Inflammatory macrophage (primary cell): ENCODE measurements around the gene NACC2.

Source experiments
- DNase-seq, 2 donors: peaks; one replicate each; pipeline ENCODE4 v3.0.0-alpha.2; 2020 to 2022

NACC2 gene

GRCh38 chr9:136091582-136092352 is 3.3 kb downstream of the NACC2 start:
- no peak for DNase-seq

DNA sequence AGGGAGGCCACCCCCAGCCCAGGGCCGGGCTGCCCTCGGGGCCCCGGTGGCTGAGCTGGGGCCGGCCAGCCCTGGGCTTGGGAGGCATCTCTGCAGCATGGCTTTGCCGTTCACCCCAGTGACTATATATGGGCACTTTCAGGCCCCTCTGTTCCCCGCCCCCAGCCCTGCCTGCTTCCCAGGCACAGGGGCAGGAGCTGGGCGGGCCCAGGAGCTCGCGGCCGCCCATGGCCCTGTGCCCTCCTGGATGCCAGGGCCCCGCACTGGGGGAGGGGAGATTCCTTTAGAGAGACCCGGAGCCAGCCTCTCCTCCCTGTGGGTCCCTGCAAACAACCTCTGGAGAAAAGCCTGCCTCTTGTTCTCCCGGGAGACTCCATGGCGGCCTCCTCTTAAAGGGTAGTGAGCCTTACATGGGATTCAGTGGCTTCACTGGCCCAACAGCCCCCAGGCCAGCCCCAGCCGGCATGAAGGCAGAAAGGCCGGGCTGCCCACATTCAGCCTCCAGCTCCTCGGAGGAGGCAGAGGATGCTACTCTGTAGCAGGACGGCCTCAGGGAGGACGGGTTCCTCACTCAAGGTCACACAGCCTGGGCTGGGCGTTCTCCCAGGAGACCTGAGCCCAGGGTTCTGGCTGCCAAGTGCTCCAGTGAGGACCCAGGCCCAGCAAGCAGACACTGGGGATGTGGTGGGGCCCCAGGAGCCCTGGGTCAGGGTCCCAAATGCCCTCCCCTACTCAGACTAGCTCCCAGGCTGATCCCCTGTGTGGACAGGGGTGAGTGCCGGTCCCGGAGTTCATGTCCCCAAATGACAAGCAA is 4.1 kb downstream of the NACC2 start:
- no peak for DNase-seq

GRCh38 chr9:136090056-136090735 is 4.9 kb downstream of the NACC2 start:
- DNase-seq = peak in 1 of 2 donors; percentile 13

DNA sequence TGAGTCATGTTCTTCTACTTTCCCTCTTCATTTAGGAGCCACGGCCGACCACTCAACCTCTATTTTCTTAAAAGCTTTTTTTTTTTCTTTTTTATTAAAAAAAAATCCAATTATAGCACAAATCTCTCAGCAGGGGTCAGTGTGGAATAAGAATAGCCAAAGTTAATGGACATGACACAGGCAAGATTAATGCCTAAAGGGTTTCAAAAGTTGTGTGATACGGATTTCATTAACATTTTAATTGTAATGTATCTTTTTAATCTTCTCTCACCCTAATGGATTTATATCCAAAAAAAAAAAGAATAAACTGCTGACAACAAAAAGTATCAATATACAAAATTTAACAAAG is 5.4 kb downstream of the NACC2 start:
- peak in 1 of 2 donors; percentile 33 for DNase-seq

GRCh38 chr9:136088939-136089696 is 6.0 kb downstream of the NACC2 start:
- DNase-seq = peak; percentile 63 to 81

DNA sequence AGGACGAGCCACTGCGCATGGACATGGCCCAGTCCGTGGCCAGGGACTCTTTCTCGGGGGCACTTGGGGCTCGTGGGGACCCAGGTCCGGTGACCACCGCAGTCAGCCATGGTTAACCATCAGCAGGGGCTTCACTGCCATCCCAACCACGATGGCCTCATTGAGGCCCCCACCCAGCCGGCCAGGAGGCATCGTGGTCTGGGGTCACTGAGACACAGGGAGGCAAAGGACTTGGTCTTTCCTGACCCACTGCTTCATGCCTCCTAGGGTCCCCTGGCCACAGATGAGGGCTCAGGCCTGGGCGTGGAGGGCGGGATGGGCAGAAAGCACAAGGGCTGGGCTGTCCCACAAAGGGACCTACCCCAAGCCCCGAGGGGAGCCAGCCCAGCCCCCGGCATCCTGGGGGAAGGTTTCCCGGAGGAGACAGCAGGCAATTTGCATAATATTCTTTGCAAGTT is 6.6 kb downstream of the NACC2 start:
- DNase-seq = no peak

- no peak for DNase-seq
These were observed 7.2 kb downstream of the NACC2 start for GRCh38 chr9:136087741-136088480.

GRCh38 chr9:136086951-136087740 is 7.9 kb downstream of the NACC2 start:
- no peak for DNase-seq

- DNase-seq = no peak
These were observed 8.7 kb downstream of the NACC2 start for GRCh38 chr9:136086213-136086881.

- DNase-seq = no peak
These were observed 9.3 kb downstream of the NACC2 start for GRCh38 chr9:136085815-136086212.

DNA sequence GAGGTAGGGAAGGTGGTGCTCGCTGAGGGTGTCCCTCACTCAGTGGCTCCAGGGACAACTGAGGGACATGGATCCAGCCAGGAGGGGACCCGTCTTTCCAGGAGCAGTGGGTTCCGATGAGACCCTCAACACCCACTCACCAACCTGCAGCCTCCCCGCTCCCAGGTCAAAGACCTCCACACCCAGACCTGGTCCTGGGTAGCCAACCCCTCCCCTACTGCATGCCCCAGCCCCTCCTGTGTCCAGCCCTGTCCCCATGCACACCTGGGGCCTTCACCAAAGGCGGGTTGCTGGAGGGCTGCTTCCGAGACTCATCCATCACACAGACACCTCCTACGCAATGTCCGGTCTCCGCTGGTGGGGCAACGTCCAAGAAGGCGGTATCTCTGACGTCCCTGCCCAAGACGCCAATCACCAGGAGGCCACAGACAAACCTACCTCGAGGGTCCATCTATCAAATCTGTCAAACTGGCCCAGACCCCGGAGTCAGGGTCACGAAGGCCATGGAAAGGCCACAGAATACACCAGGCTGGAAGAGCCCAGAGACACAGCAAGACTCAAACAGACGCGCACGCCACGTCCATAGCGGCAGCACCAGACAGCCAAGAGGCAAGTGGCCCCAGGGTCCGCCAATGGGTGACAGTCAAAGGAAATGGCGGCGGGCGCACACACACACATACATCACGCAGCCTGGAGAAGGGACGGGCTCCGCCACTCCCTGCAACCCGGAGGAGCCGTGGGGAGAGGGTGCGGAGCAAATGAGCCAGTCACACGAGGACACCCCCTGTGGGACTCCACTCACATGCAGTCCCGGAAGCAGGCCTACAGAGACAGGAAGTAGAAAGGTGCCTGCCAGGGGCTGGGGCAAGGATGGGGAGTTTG is 10.8 kb downstream of the NACC2 start:
- DNase-seq = no peak

DNA sequence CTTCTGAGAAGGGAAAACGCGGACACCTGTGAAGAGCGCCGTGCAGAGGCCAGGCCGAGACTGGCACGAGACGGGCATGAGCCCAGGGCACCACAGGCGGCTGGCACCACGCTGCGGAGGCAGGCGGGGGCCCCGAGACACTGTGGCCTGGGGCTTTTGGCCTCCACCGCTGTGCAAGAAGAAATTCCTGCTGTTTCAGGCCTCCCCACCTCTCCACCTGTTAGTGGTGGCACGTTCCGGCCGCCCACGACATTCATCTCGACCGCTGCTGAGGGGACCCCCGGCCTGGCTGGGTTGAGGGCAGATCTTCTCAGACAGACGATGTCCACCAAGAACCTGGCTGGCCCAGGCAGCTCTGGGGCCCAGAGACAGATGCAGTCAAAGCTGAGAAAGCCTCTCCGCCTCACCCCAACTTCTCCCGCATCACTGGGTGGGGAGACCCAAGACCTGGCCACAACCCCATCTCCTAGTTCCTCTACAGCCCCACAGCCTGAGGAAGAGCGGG is 11.5 kb downstream of the NACC2 start:
- DNase-seq = no peak

GRCh38 chr9:136082496-136083361 is 12.4 kb downstream of the NACC2 start:
- DNase-seq = no peak

DNA sequence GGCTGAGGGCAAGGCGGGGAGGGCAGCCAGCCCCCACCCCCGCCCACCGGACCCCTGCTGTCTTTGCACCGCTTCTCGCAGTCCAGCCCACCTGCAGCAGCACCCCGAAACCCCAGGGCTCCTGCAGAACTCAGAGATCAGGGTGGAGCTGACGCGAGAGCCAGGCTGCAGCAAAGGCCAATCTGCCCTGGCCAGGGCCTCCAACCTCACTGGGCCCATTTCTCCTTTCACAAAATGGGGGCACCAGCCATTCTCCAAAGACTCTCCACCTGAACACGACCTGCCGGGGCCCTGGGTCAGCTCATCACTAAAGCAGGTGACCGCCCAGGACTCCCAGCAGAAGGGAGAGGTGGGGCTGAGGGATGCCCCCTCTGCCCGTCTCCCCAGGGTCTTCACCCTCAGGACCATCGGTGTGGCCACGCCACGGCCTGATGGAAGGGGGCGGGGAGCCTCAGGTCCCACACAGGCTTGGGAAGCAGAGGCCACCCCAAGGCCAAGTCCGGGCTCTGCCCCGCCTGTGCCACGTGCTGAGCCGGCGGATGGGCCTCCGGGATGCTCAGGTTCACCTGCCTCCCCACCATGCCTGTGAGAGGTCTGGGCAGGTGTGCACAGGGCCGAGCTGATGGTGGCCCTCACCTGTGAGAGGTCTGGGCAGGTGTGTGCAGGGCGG is 13.1 kb downstream of the NACC2 start:
- DNase-seq = no peak

DNA sequence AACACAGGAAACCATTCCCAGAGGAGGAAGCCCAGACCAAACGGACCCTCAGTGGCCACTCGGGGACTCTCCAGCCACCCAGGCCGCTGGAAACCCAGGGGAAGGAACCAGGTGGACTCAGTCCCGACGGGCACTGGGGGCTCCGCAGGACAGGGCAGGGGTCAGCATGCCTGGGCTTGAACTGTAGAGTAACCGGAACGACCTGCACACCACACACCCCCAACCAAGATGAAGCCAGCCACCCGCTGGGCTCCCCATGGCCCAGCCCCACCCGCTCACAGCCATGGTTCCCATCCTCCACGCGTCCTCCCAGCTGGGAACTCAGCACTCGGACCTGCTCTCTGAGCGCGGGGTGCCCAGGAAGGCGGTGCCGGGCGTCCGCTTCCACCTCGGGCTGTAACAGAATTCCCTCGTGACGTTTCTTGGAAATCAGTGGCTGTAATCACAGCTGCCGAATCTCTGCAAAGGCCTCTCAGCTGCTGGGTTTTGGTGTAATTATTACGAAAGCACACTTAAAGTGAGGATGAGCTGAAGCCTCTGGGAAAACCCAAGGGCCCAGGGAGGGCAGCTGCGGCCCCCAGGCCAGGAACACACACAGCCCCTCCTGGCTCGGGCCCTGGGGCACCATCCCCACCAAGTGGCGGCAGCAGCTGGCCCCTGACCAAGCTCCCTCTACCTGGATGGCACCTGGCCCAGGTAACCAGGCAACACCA is 13.8 kb downstream of the NACC2 start:
- DNase-seq = no peak

GRCh38 chr9:136080716-136081112 is 14.4 kb downstream of the NACC2 start:
- DNase-seq = no peak

GRCh38 chr9:136079916-136080246 is 15.2 kb downstream of the NACC2 start:
- no peak for DNase-seq
